SKM-1 (cell line): ENCODE data around the gene OR8K3.

Source experiments
- DNase-seq: peaks from one replicate; lab custom pipeline; 2025; ENCODE audit not compliant: unreplicated experiment; lab: John Stamatoyannopoulos, UW

Gene OR8K3

DNA sequence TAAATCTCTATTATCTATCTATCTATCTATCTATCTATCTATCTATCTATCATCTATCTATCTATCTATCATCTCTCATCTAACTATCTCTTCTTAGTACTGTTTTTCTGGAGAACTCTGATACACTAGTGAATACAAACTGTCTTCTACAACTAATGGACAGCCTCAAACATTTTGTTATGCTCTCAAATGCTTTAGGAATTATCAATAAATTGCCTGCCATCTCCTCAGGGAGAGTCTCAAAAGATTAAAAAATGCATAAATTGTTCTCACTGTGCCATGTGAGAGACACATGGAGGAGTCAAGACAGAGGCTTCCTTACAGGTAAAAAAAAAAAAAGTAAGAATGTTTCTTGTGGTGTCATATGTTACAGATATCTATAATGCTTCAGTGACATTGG is at the start of gene OR8K3:
OR8K3 (plus strand) TSS at position 301 of the 400 bp plus-strand sequence. CDS start 3,163 bp downstream, outside the sequence.
- no peak for DNase-seq

DNA sequence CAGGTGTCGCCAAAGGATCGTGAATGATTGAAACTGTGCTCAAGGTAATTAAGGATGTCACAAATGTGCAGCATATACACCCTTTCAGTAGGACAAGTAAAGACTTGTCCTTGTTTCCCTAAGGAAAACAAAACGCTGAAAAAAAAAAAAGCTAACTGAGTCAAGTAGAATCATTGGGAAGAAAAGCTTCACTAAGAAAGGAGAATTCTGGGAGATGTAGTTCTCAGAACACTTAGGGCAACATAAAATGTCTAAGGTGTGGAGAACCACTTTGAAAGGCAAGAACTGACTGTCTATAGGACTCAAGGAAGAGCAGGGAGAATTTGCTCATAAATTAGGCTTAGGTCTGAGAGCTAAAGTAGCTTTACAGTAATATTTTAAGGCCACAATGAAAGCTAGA is 43.9 kb upstream of the OR8K3 start:
- no peak for DNase-seq

DNA sequence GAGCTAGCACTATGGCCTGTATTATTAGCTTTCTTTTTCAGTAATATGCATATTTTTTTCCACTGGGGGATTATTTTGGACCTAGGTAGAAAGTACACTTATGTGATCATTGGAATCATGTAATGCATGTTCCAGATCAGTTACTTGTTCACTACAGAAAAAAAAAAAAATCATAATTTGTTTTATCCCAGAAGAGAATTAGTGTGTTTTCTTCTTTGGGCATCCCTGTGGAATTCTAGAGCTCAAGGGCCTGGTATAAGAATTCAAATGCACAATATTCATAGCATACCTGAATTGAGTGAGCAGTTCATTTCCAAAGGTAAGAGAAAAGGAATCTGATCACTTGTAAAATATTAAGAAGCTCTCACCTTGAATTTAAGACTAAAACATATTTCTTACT is 41.1 kb upstream of the OR8K3 start, which contains the start of gene OR5T1:
OR5T1 (plus strand) TSS at position 301 of the 400 bp plus-strand sequence. CDS start 1,485 bp downstream, outside the sequence.
- no peak for DNase-seq

DNA sequence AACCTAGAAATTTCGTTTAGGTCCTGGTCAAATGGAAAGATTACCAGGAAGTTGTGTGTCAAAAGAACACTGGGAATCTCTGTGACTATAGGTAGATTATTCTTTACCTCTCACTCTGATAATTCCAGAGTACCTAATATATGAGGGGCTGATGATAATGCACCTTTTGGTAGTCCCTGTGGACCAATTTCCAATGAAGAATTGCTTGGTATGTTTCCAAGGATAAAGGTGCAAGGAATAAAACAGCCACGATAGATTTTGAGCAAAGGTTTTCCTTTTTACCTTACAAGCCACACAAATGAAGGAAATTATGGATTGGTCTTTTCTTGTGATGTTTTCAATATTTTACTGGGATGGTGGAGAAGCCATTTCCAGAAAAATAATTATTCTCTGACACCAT is 22.8 kb upstream of the OR8K3 start, which contains the start of gene OR8H1:
OR8H1 (minus strand) TSS at position 101 of the 400 bp plus-strand sequence. CDS start 1,192 bp downstream, outside the sequence.
- no peak for DNase-seq

DNA sequence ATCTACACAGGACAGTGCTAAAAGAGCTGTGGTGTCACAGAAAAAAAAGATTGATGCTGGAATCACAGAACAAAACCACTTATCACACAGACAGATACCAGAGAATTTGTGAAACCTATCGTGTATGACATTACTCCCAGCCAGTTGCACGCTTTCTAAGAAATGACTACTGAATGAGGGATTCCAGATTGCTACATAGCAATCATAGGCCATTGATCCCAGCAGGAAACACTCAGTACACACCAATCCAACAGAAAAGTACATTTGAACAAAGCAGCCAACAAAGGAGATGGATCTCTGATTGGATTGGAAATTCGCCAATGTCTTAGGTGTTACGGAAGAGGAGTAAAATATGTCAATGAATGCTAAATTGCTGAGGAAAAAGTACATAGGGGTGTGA is 18.0 kb upstream of the OR8K3 start:
- DNase-seq: no peak

DNA sequence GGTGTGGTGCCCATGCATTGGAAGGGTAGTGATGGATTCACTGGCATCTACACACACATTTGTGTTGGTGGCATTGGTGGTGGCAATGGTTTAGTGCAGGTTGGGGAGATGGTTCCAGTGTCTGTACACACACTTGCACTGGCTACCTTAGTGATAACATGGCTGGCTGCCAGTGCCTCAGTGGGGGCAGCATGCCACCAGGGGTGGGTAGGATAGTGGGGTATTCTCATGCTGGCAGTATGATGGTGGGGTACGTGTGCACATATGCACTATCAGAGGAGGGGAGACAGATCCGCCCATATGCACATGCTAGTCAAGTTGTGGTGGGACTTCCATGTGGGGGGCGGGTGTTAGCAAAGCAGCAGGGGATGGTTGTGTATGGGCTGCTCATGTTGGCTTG is 7.1 kb upstream of the OR8K3 start:
- DNase-seq: no peak

DNA sequence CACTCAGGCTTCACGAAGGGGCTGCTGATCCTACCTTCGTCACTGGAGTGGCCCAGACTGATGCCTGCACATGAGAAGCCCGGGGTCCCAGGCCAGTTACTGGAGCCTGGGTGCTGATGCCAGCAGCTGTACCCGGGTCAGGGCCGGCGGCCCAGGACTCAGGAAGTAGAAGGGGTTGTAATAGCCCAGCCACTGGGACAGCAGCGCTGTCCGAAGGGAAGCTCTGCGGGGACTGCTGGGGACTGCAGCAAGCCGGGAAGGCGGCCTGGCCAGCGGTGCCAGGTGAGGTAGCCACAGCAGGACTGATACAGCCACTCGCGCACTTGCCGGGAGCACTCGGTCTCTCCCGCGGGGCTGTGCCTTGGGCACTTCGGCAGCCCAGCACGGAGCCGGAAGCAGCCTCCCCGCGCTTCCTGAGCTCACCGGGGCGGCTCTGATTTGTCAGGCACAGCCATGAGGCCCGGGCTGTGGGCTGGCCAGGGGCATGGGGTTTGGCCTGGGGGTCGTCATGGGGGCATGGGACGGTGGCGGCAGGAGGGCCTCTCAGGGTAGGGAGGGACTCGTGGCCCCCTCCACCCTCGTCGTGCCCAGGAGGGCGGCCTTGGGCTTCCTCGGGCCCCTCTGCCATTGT is 17.0 kb downstream of the OR8K3 start:
- DNase-seq: no peak

DNA sequence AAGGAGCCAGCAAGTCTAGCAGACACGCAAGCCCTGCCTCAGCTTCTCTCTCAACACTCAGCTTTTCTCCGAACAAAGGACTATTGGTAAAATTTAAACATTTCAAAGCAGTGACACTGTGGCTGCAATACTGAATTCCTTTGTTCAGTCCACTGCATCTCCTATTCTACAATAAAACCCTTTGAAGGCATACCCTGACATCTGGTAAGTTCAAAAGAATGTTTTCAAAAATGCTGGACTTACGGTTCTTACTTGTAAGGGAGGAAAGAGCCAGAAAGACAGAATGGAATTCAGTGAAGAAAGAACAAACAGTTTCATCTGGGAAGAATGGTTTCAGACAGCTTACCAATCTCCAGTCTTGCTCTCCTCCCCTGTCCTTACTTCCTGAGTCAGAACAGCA is 18.2 kb downstream of the OR8K3 start:
- no peak for DNase-seq

DNA sequence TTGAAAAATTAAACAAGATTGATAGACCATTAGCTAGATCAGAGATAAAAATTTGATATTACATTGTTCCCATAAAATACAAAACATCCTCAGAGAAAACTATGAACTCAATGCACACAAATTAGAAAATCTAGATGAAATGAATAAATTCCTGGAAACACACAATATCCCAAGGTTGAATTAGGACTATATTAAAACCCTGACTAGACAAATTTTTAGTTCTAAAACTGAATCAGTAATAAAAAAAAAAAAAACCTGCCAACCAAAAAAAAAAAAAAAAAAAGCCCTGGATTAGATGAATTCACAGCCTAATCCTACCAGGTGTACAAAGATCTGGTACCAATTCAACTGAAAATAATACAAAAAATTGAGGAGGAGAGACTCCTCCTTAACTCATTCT is 25.3 kb downstream of the OR8K3 start:
- no peak for DNase-seq

DNA sequence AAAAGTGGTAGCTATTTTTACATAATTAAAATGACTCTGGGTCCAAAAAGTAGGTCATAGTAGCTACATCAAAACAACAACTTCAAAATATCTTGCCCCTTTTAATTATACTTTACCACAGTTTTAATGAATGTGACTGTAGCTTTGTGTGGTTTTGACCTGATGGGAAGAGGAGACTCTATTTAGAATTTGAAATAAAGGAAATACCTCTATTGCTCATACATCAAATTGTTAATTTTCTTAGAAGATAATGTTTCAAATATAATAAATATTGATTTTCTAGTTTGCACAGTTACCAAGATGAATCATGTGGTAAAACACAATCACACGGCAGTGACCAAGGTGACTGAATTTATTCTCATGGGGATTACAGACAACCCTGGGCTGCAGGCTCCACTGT is 30.8 kb downstream of the OR8K3 start, which contains the start of gene OR8K1:
OR8K1 (plus strand) TSS at position 301 of the 400 bp plus-strand sequence; CDS start at position 301, 0 bp downstream.
- no peak for DNase-seq

DNA sequence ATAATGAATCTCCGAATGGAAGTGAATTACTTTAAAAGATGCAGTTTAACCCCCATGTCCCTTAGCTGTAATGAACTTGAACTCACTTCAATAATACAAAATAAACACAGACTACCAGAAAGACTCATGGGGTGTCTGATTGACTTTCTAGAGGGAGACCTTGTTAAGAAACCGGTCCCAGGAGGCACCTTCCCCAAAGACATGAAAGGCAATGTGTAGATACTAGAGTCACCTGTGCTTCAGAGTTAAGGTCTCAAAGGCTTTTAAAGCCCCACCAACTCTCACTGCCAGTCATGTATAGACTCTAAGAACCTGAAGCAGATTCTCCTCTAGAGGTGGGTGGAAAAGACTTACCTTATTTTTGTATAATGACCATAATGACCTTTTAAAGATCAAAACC is 39.0 kb downstream of the OR8K3 start, which contains the start of gene OR8J1:
OR8J1 (plus strand) TSS at position 301 of the 400 bp plus-strand sequence. CDS start 5,956 bp downstream, outside the sequence.
- no peak for DNase-seq
